ENCODE results near the gene BLVRA. TPM values are rescaled to one million over a fixed set of nuclear protein-coding genes. Genes with fewer than 3 reads are reported as not detected.
A peak's percentile ranks its signal among the peaks of the same experiment; 100 is the strongest.

The BLVRA gene
- total RNA-seq, 1 experiment from 2014 or later: 40.7 TPM

DNA sequence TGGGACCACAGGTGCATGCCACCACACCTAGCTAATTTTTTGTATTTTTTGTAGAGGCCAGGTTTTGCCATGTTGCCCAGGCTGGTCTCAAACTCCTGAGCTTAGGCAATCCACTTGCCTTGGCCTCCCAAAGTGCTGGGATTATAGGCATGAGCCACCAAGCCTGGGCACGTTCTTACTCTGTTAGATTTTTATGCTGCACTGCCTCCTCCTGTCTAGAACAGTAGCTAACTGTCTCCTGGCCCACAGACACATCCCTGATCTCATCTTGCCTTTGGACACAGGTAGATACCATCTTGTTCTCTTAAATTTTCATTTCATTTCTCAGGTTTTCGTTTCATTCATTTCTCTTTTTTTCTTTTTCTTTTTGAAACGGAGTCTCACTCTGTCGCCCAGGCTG, 41.1 kb downstream of the BLVRA start:
- Histone ChIP-seq H4K8ac (replicated peaks; ENCODE audit: insufficient read length, low read depth, low read length) (no peak overlapping the region), H3K79me1 (ENCODE audit: insufficient read depth, low read depth, low read length, poor library complexity, severe bottlenecking) (no peaks in the 10 kb centered on the region), H3T11ph (ENCODE audit: low read length) (no peak overlapping the region), H2BK20ac (ENCODE audit: low read depth, low read length, poor library complexity, severe bottlenecking) (no peak overlapping the region), H2AFZ (ENCODE audit: low read length) (no peak overlapping the region), H3K4ac (ENCODE audit: low read depth, low read length) (no peak overlapping the region), H3K27me3 (ENCODE audit: insufficient read depth, low read length) (no peaks in the 10 kb centered on the region), H2AK5ac (ENCODE audit: insufficient read length, low read length) (no peak overlapping the region), H2BK12ac (ENCODE audit: insufficient read length, low read depth, low read length) (no peak overlapping the region), H3K9me3 (ENCODE audit: control insufficient read depth, low read depth, low read length) (no peaks in the 10 kb centered on the region), H3K79me2 (ENCODE audit: insufficient read depth, low read length) (no peaks in the 10 kb centered on the region), H4K20me1 (ENCODE audit: control insufficient read depth, insufficient read depth, insufficient read length) (no peaks in the 10 kb centered on the region), H3K9ac (ENCODE audit: extremely low read depth, insufficient read length, low read length) (no peak overlapping the region), H3K4me2 (ENCODE audit: insufficient read depth, insufficient read length, low read length) (no peak overlapping the region), H3K56ac (ENCODE audit: insufficient read length, low read depth, low read length) (no peak overlapping the region), H3K14ac (ENCODE audit: insufficient read depth, low read length) (no peak overlapping the region), H2BK15ac (ENCODE audit: low read depth, low read length) (no peak overlapping the region), H3K27ac (ENCODE audit: insufficient read length, low read depth, low read length) (no peak overlapping the region), H4K5ac (ENCODE audit: insufficient read length, low read depth, low read length) (no peak overlapping the region), H2BK5ac (ENCODE audit: insufficient read length, low read length) (no peak overlapping the region), H3K23me2 (ENCODE audit: insufficient read length, low read depth, low read length, poor library complexity, severe bottlenecking) (no peaks in the 10 kb centered on the region), H4K91ac (ENCODE audit: insufficient read length, low read depth, low read length) (no peak overlapping the region), H3K23ac (ENCODE audit: insufficient read length, low read depth, low read length) (no peak overlapping the region), H2BK120ac (ENCODE audit: low read depth, low read length, poor library complexity, severe bottlenecking) (no peak overlapping the region), H3K4me1 (ENCODE audit: insufficient read depth, low read length) (no peaks in the 10 kb centered on the region), H3K18ac (ENCODE audit: insufficient read length, low read depth, low read length) (no peak overlapping the region)
- Mint-ChIP-seq H3K4me1 (peaks cover 2 to 4% of the 10 kb centered on the region in 2 experiments; a peak in 3 of 4 replicates), H3K36me3 (ENCODE audit: insufficient read depth in 1 of 3, low read depth in 3 of 3) (peaks cover 0 to 10% (median 1%) of the 10 kb centered on the region in 3 experiments; a peak in 4 of 7 replicates), H3K4me3 (no peak overlapping the region), H3K9me3 (no peaks in the 10 kb centered on the region), H3K27me3 (ENCODE audit: low read depth) (no peaks in the 10 kb centered on the region), H3K27ac (no peak overlapping the region)
- WGBS (ENCODE audit: extremely low coverage, insufficient read length, low lambda C conversion rate): no CpG with 5 or more reads among the region's 4 CpGs
- DNase-seq: no peak
- TF ChIP-seq CTCF (conservative IDR thresholded peaks at IDR 0.05): 0 out of 3 replicates have a peak, but pooled peaks have one; percentile 16

Data from H9 (cell line).